SKM-1 (cell line): ENCODE results near the gene COQ8A.
A peak's percentile ranks its signal among the peaks of the same experiment; 100 is the strongest.
"Not testable (repeated sequence)": the region's sequence is repeated elsewhere in the genome, so short reads cannot be mapped to it uniquely, and the experiment has no call there.

Experiments
- DNase-seq: peaks from one replicate; lab custom pipeline; 2025; ENCODE audit not compliant: unreplicated experiment; lab: John Stamatoyannopoulos, UW

Gene COQ8A

GRCh38 chr1:226920446-226920894, 19.6 kb upstream of the COQ8A start:
- no peak for DNase-seq

GRCh38 chr1:226921504-226921903, 18.6 kb upstream of the COQ8A start:
- DNase-seq: no peak

GRCh38 chr1:226929260-226930111, 10.6 kb upstream of the COQ8A start:
- DNase-seq: not testable (repeated sequence)

DNA sequence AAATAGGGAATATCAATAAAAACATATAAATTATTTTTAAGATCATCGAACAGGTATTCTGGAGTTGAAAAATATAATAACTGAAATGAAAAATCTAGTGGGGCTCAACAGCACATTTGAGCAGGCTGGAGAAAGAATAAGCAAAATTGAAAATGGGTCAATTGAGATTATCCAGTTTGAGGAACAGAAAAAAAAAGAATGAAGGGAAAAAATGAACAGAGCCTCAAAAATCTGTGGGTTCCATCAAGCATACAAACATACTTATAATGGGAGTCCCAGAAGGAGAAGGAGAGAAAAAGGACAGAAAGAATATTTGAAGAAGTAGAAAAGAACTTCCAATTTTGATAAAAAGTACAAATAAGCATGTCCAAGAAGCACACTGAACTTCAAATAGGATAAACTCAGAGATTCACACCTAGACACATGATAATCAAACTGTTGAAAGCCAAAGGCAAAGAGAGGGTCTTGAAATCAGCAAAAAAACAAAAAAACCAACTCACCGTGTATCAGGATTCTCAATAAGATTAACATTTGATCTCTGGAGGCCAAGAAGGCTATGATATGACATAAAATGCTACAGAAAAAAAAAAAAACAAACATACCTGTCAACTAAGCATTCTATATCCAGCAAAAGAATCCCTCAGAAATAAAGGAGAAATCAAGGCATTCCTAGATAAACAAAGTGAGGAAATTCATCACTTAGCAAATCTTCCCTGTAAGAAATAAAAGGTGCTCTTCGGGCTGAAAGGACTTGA, 5.4 kb upstream of the COQ8A start:
- DNase-seq: no peak

- no peak for DNase-seq
Observed at GRCh38 chr1:226937940-226938725, 2.0 kb upstream of the COQ8A start.

GRCh38 chr1:226938903-226939437, 1.1 kb upstream of the COQ8A start:
- peak; percentile 81 for DNase-seq

DNA sequence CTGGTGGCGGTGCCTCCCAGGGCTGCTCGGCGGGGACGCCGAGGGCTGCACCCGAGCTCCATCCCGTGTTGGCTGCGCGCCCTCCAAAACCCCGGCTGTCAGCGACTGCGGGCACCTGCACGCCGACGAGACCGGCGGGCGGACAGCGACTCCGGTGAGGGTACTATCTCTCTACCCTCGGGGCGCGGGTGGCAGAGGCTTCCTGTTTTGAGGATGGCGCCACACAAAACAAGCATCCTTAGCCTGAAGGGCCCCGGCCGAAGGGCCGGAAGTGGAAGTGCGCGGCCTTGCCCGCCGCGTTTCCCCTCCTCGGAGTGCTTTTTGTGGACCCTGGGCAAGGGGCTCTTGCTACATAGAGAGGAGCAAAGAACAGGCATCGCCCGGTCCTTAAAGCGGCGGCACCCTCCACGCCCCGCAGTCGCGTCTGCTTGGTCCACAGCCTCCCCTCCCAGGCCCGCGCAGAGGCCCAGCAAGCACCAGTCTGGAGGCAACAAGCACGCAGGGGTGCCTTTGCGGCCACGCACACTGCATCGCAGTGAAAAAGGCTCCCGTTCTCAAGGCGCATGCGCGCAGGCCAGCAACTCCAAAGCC, 561 bp upstream of the COQ8A start:
- peak; percentile 92 for DNase-seq

DNA sequence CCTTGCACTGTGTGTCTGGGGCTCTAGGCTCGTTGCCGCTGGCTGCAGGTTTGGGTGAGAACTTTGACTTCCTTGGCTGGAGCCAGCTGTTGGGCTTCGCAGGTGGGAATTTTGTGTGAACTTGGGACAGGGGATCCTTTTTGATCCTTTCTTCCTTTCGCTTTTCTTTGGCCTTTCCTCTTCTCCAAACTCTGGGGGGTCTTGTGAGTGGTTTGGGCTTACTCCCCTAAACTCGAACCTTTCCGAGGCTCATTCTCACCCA, 643 bp downstream of the COQ8A start:
- DNase-seq: no peak

- DNase-seq: no peak
Observed at GRCh38 chr1:226942392-226942791, 2.3 kb downstream of the COQ8A start.

GRCh38 chr1:226943156-226943555, 3.1 kb downstream of the COQ8A start:
- no peak for DNase-seq

GRCh38 chr1:226943927-226944326, 3.8 kb downstream of the COQ8A start:
- no peak for DNase-seq

DNA sequence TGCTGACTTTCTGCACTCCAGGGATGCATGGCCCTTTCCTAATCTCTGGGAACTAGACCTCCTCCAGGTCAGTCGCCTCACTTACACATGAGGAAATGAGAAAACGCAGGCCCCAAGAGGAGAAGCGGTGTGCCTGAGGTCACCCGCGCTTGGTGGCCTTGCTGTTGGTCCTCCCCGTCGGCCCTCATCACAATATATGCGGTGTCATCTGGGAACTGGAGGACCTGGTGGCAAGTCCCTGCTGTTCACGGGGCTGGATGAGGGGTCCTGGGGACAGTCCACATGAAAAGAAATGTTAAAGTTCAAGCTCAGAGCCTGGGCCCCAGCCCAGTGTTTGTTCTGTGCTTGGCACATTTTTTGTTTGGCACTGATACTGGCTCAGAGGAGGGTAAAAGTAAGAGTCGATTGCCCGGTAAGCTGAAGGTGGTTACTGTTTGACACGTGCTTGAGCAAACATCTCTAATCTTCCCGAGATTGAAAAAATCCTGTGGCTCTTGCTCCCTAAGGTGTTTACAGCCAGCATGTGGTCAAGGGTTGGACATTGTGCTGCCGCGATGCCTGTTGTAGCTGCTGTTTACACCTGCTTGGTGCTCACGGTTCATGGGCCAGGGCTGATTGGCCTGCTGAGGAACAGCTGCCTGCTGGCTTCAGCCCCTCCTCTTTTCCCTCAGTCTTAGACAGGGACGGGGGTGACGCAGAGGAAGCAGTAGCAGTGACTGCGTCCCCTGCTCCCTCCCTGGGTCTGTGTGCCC, 5.2 kb downstream of the COQ8A start:
- no peak for DNase-seq

GRCh38 chr1:226945858-226946245, 5.8 kb downstream of the COQ8A start:
- no peak for DNase-seq

GRCh38 chr1:226946285-226946684, 6.2 kb downstream of the COQ8A start:
- no peak for DNase-seq

DNA sequence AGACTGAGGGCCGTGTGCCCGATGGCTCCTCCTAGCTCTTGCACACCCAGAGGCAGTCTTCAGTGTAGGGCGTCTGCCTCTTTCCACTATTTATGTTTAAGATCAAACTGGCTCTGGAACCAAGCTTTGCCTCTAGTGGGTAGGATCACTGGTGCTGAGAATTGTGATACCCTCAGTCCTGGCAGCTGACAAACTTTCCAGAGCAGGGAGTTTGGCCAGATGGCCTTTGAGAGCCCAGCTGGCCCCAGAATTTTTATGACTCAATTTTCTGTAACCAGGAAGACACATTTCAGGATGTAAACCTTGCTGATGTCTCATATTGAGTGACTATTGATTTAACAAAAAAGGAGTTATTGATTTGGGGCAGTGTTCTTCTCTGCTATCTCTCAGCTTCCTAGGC, 6.7 kb downstream of the COQ8A start:
- no peak for DNase-seq

DNA sequence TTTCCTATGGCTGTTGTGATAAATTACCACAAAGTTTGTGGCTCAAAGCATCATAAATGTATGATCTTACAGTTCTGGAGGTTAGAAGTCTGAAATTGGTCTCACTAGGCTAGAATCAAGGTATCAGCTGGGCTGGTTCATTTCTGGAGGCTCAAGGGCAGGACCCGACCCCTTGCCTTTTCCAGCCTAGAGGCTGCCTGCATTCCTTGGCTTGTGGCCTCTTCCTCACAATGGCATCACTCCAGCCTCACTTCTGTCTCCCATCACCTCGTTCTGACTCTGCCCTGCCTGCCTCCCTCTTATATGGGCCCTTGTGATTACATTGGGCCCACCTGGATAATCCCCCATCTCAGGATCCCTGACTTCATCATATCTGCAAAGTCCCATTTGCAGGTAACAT, 8.0 kb downstream of the COQ8A start:
- no peak for DNase-seq

- no peak for DNase-seq
Observed at GRCh38 chr1:226948480-226948879, 8.4 kb downstream of the COQ8A start.

GRCh38 chr1:226948996-226949395, 8.9 kb downstream of the COQ8A start:
- DNase-seq: no peak

GRCh38 chr1:226949401-226949800, 9.3 kb downstream of the COQ8A start:
- no peak for DNase-seq

DNA sequence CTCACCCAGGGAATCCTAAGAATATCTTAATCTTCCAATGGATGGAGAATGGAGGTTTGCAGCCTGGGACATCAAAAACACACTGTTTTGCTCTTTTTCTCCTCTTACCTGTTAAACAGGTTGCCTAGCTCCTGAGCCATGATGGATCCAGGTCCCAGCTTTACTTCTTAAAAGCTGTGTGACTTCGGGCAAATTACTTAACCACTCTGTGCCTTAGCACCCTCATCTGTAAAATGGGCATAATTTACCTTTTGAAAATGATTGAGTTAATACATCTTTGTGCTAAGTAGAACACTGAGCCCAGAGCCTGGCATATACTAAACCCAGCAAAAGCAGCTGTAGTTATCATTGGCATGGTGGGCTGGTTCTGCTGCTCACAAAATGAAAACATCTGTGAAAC, 10.2 kb downstream of the COQ8A start:
- no peak for DNase-seq
